Stimulated activated naive B cell treated with anti-CD40 and anti-IgM and Interleukin-4, amounts not matched to agents 10 μg/mL and 1 μg/mL and 100 μg/mL, for 72 hours (primary cell): ENCODE data around the gene LIN28B.
"Not testable (repeated sequence)": the region's sequence is repeated elsewhere in the genome, so short reads cannot be mapped to it uniquely, and the experiment has no call there.

Source experiments
- ATAC-seq, 2 donors: fragments of 150-1000 bp; cut with Tn5 transposase; replicated peaks; 2 replicates each; pipeline ENCODE4 v1.10.0; 2021; ENCODE audit warnings: moderate library complexity in 1 of 2
- DNase-seq: peaks from one replicate; pipeline ENCODE4 v3.0.0; 2021
- H3K27ac Mint-ChIP-seq: one replicate; pipeline ENCODE4 v1.8.0; 2022; ENCODE audit warnings: mild to moderate bottlenecking, mixed read lengths
- H3K27me3 Mint-ChIP-seq, 2 donors: one replicate each; pipeline ENCODE4 v1.8.0; 2022; ENCODE audit warnings: mixed read lengths in 2 of 2
- H3K36me3 Mint-ChIP-seq, 2 donors: one replicate each; pipeline ENCODE4 v1.8.0; 2022; ENCODE audit warnings: mixed read lengths in 2 of 2, mild to moderate bottlenecking in 1 of 2
- H3K4me1 Mint-ChIP-seq, 2 donors: one replicate each; pipeline ENCODE4 v1.8.0; 2022; ENCODE audit warnings: mixed read lengths in 2 of 2, mild to moderate bottlenecking in 1 of 2
- H3K4me3 Mint-ChIP-seq, 2 donors: one replicate each; pipeline ENCODE4 v1.8.0; 2022; ENCODE audit warnings: mild to moderate bottlenecking in 2 of 2, mixed read lengths in 2 of 2, moderate library complexity in 1 of 2
- H3K9me3 Mint-ChIP-seq, 2 donors: one replicate each; pipeline ENCODE4 v1.8.0; 2022; ENCODE audit warnings: mixed read lengths in 2 of 2, mild to moderate bottlenecking in 1 of 2

Gene LIN28B

GRCh38 chr6:104951677-104952076, 5.2 kb upstream of the LIN28B start:
- no peak for ATAC-seq
- peaks cover 2 to 10% of the 10 kb centered on the region in 2 donors for H3K4me1 Mint-ChIP-seq
- H3K36me3 Mint-ChIP-seq: peaks cover 0 to 3% of the 10 kb centered on the region in 2 donors
- peaks cover 35% of the 10 kb centered on the region in 2 donors for H3K27me3 Mint-ChIP-seq
- DNase-seq: no peak
- H3K4me3 Mint-ChIP-seq: no peak overlapping the region
- H3K9me3 Mint-ChIP-seq: peaks cover 3 to 6% of the 10 kb centered on the region in 2 donors
- no peak overlapping the region for H3K27ac Mint-ChIP-seq

- Mint-ChIP-seq H3K4me3 (no peak overlapping the region), H3K27me3 (peaks cover 44 to 47% of the 10 kb centered on the region in 2 donors)
Measured at GRCh38 chr6:104952911-104953399, 4.0 kb upstream of the LIN28B start.

GRCh38 chr6:104953400-104954189, 3.3 kb upstream of the LIN28B start:
- not testable (repeated sequence) for H3K9me3 Mint-ChIP-seq, H3K27ac Mint-ChIP-seq, ATAC-seq, H3K4me3 Mint-ChIP-seq, DNase-seq, H3K36me3 Mint-ChIP-seq
- Mint-ChIP-seq H3K27me3 (peaks cover 44 to 52% of the 10 kb centered on the region in 2 donors), H3K4me1 (peaks cover 8 to 10% of the 10 kb centered on the region in 2 donors)

More at GRCh38 chr6:104952911-104953399, 4.0 kb upstream of the LIN28B start:
- no peak overlapping the region for H3K27ac Mint-ChIP-seq
- no peak for ATAC-seq
- peaks cover 3 to 6% of the 10 kb centered on the region in 2 donors for H3K9me3 Mint-ChIP-seq
- H3K36me3 Mint-ChIP-seq: peaks cover 0 to 3% of the 10 kb centered on the region in 2 donors
- DNase-seq: no peak
- H3K4me1 Mint-ChIP-seq: peaks cover 8 to 10% of the 10 kb centered on the region in 2 donors

GRCh38 chr6:104954190-104954797, 2.6 kb upstream of the LIN28B start:
- DNase-seq (no peak), ATAC-seq (no peak)
- H3K27ac Mint-ChIP-seq: no peak overlapping the region
- H3K4me1 Mint-ChIP-seq: peaks cover 8 to 10% of the 10 kb centered on the region in 2 donors
- H3K4me3 Mint-ChIP-seq: no peak overlapping the region
- H3K36me3 Mint-ChIP-seq: peaks cover 0 to 3% of the 10 kb centered on the region in 2 donors
- peaks cover 3 to 6% of the 10 kb centered on the region in 2 donors for H3K9me3 Mint-ChIP-seq
- peaks cover 44 to 58% of the 10 kb centered on the region in 2 donors for H3K27me3 Mint-ChIP-seq

- Mint-ChIP-seq H3K4me3 (no peak overlapping the region), H3K36me3 (peaks cover 0 to 3% of the 10 kb centered on the region in 2 donors), H3K9me3 (peaks cover 3 to 6% of the 10 kb centered on the region in 2 donors), H3K4me1 (peaks cover 8 to 10% of the 10 kb centered on the region in 2 donors), H3K27me3 (peaks cover 47 to 62% of the 10 kb centered on the region in 2 donors), H3K27ac (no peak overlapping the region)
- ATAC-seq (no peak), DNase-seq (no peak)
Measured at GRCh38 chr6:104955491-104955890, 1.4 kb upstream of the LIN28B start.

GRCh38 chr6:104955927-104956730, 778 bp upstream of the LIN28B start:
- peaks cover 47 to 62% of the 10 kb centered on the region in 2 donors for H3K27me3 Mint-ChIP-seq
- H3K4me3 Mint-ChIP-seq: no peak overlapping the region
- H3K4me1 Mint-ChIP-seq: peaks cover 8 to 10% of the 10 kb centered on the region in 2 donors
- DNase-seq (no peak), ATAC-seq (no peak)
- H3K27ac Mint-ChIP-seq: no peak overlapping the region
- H3K9me3 Mint-ChIP-seq: peaks cover 3 to 6% of the 10 kb centered on the region in 2 donors
- peaks cover 0 to 3% of the 10 kb centered on the region in 2 donors for H3K36me3 Mint-ChIP-seq

- peaks cover 3 to 6% of the 10 kb centered on the region in 2 donors for H3K9me3 Mint-ChIP-seq
- peaks cover 0 to 3% of the 10 kb centered on the region in 2 donors for H3K36me3 Mint-ChIP-seq
- H3K27ac Mint-ChIP-seq: no peak overlapping the region
- H3K4me1 Mint-ChIP-seq: peaks cover 8 to 10% of the 10 kb centered on the region in 2 donors
- no peak overlapping the region for H3K4me3 Mint-ChIP-seq
- ATAC-seq (no peak), DNase-seq (no peak)
- peaks cover 47 to 62% of the 10 kb centered on the region in 2 donors for H3K27me3 Mint-ChIP-seq
Measured at GRCh38 chr6:104957301-104958177, 632 bp downstream of the LIN28B start.

- DNase-seq: no peak
- Mint-ChIP-seq H3K27me3 (peaks cover 43 to 54% of the 10 kb centered on the region in 2 donors), H3K27ac (no peak overlapping the region), H3K9me3 (peaks cover 1 to 3% of the 10 kb centered on the region in 2 donors), H3K36me3 (peaks cover 0 to under 1% of the 10 kb centered on the region in 2 donors), H3K4me3 (no peak overlapping the region), H3K4me1 (peaks cover 5 to 8% of the 10 kb centered on the region in 2 donors)
- no peak for ATAC-seq
Measured at GRCh38 chr6:104958178-104959025, 1.5 kb downstream of the LIN28B start.

- Mint-ChIP-seq H3K4me1 (peaks cover 0 to 8% of the 10 kb centered on the region in 2 donors), H3K4me3 (no peak overlapping the region), H3K27ac (no peak overlapping the region), H3K27me3 (peaks cover 34 to 46% of the 10 kb centered on the region in 2 donors), H3K36me3 (no peaks in the 10 kb centered on the region), H3K9me3 (peaks cover 0 to 3% of the 10 kb centered on the region in 2 donors)
- no peak for ATAC-seq
- no peak for DNase-seq
Measured at GRCh38 chr6:104959026-104959858, 2.3 kb downstream of the LIN28B start.

- no peak for DNase-seq
- ATAC-seq: no peak
- H3K9me3 Mint-ChIP-seq: no peaks in the 10 kb centered on the region
- no peak overlapping the region for H3K4me3 Mint-ChIP-seq
- no peak overlapping the region for H3K27ac Mint-ChIP-seq
- H3K27me3 Mint-ChIP-seq: no peaks in the 10 kb centered on the region
- no peaks in the 10 kb centered on the region for H3K36me3 Mint-ChIP-seq
- H3K4me1 Mint-ChIP-seq: no peaks in the 10 kb centered on the region
Measured at GRCh38 chr6:104969108-104969507, 12.2 kb downstream of the LIN28B start.

- Mint-ChIP-seq H3K4me3 (no peak overlapping the region), H3K36me3 (no peaks in the 10 kb centered on the region), H3K27ac (no peak overlapping the region), H3K27me3 (no peaks in the 10 kb centered on the region), H3K9me3 (no peaks in the 10 kb centered on the region), H3K4me1 (no peaks in the 10 kb centered on the region)
- no peak for ATAC-seq
- DNase-seq: no peak
Measured at GRCh38 chr6:104969785-104970581, 13.1 kb downstream of the LIN28B start.
